ENCODE data around the gene DPP6.

The DPP6 gene

DNA sequence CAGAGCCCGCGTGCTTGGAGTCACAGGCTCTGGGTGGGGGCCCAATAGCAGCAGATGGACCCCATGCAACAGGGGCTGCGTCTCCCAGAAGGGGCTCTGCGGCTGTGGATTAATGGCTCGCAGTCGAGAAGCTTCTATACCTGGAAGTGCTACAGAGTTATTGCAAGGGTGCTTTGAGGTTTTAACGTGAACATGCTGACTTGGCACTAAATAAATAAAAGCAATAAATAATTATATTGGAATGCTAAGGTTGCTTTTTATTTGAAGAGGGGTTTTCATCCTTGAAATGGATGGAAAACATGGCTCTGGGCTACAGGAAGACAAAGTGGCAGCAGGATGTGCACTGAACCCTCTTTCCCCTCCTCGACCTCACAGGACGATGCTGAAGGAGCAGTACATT is 828.3 kb downstream of the DPP6 start:
- DNase-seq (ENCODE audit: low read depth) = no peak

- DNase-seq (ENCODE audit: low read depth) = no peak
Observed at GRCh38 chr7:154881026-154881425, 828.8 kb downstream of the DPP6 start.

GRCh38 chr7:154881526-154881925 is 829.3 kb downstream of the DPP6 start:
- DNase-seq (ENCODE audit: low read depth) = no peak

DNA sequence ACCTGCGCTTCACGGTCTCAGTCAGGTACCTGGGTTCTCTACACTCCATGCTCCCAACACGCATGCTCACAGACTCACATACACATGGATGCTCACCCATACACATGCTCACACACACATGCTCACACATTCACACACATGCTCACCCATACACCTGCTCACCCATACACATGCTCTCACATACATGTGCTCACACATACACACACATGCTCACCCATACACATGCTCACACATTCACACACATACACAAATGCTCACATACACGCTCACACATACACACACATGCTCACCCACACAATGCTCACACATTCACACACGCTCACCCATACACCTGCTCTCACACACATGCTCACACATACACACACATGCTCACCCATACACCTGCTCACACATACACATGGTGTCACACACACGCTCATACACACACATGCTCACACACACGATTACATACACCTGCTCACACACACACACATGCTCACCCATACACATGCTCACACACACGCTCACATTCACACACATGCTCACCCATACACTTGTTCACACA is 830.8 kb downstream of the DPP6 start:
- DNase-seq (ENCODE audit: low read depth) = no peak

DNA sequence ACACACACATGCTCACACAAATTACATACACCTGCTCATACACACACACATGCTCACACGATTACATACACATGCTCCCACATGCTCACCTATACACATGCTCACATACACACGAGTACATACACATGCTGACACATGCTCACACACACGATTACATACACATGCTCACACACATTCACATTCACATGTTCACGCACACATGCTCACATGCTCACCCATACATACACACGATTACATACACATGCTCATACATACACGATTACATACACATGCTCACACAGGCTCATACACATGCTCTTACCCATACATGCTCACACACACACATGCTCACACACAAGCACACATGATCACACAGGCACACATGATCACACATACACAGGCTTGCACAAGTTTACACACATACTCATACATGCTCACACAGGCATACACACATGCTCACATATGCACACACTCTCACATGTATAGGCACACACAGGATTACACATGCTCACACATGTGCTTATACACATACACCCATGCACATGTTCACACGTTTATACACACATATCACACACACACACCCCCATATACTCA is 832.2 kb downstream of the DPP6 start:
- DNase-seq (ENCODE audit: low read depth) = no peak

DNA sequence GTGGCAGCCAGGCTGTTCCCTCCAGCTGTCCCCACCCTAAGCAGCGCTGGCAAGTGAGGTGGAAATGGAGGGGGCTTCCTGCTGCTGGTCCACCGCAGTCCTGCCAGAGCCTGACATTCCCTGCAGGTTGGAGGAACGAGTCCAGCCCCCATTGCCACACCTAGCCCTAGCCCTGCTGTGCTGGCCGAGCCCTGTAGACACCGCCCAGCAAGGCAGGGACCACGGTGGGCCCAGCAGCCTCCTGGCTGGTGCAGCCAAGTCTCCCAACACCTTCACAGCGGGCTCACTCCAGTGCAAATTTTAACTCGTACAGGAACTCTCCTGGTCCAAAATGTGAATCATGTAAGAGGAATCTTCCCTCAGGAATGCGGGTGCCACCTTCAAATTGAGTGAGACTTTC is 834.4 kb downstream of the DPP6 start:
- DNase-seq (ENCODE audit: low read depth) = no peak

DNA sequence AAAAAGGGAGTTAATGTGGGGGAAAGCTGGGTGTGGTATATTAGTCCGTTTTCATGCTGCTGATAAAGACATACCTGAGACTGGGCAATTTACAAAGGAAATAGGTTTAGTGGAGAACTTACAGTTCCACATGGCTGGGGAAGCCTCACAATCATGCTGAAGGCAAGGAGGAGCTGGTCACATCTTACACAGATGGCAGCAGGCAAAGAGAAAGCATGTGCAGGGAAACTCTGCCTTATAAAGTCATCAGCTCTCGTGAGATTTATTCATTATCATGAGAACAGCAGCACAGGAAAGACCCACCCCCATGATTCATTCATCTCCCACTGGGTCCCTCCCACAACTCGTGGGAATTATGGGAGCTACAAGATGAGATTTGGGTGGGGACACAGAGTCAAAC is 836.5 kb downstream of the DPP6 start:
- DNase-seq (ENCODE audit: low read depth) = no peak

DNA sequence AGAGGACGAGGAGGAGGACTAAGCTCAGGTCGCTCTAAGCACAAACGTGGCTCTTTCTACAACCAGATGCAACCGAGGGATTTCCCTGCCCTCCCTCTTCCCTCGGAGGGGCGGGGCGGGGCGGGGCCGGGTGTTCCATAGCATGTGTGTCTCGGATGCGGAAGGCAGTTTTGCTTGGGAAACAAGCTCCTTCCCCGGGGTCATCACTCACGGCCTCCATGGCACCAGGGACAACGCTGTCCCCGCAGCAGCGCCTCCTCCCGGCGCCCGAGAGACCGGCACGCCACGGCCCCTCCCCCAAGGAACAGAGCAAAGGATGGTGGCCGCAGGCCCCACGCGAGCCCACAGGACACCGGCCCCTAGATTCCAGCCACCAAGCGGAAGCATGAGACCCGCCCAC is 840.3 kb downstream of the DPP6 start:
- no peak for DNase-seq (ENCODE audit: low read depth)

DNA sequence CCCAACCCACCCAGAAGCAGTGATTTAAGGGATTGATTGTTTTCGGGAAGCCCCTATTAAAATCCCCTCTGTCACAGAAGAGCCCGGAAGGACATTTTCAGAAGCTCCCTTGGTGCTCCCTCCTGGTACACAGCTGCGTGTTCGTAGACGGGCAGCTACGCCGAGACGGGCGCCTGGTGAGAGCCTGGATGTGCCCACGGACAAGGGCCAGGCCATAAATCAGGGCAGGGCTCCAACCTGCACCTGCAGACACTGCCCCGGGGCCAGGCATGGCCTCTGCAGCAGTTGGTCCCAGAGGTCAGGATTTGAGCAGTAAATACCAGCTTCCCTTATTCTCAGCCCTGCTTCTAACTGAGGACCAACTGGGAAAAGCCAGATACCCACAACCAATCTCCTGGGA is 843.9 kb downstream of the DPP6 start:
- no peak for DNase-seq (ENCODE audit: low read depth)

GRCh38 chr7:154898973-154899855 is 847.0 kb downstream of the DPP6 start:
- no peak for DNase-seq (ENCODE audit: low read depth)

- no peak for DNase-seq (ENCODE audit: low read depth)
Observed at GRCh38 chr7:154899862-154900261, 847.7 kb downstream of the DPP6 start.

- no peak for DNase-seq (ENCODE audit: low read depth)
Observed at GRCh38 chr7:154902600-154903082, 850.4 kb downstream of the DPP6 start.

GRCh38 chr7:154903083-154903731 is 851.0 kb downstream of the DPP6 start:
- no peak for DNase-seq (ENCODE audit: low read depth)

- DNase-seq (ENCODE audit: low read depth) = no peak
Observed at GRCh38 chr7:154905146-154905545, 852.9 kb downstream of the DPP6 start.

DNA sequence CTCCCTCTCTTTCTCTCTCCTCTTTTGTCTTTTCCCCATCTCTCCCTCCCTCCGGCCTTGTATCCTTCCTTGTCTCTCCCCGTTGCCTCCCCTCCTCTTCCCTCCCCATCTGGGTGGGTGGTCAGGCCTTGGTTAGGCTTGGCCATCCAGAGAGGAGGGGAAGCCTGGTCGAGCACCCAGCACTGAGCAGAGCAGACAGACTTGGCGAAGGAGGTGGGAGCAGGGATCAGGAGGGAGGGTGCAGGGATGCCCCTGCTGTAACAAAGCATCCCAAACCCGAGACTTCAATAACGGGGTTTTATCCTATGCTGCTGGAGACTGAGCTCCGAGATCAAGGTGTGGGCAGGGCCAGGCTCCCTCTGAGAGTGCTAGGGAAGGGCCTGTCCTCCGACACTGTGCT is 853.4 kb downstream of the DPP6 start:
- no peak for DNase-seq (ENCODE audit: low read depth)

DNA sequence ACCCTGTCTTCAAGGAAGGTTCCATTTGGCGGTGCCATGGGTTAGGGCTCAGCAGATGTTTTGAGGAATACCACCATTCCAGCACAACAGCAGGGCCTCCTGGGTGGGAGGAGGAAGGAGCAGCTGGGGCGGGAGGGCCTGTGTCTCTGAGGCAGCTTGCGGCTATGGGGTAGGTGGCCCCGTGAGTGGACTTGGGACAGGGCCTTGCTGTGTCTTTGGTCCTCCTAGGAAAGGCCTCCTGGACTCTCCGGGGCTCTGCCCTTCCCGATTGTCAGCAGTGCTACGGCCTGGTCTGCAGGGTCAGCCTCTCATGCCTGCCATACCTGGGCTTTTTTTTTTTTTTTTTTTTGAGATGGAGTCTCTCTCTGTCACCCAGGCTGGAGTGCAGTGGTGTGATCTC is 854.0 kb downstream of the DPP6 start:
- no peak for DNase-seq (ENCODE audit: low read depth)

DNA sequence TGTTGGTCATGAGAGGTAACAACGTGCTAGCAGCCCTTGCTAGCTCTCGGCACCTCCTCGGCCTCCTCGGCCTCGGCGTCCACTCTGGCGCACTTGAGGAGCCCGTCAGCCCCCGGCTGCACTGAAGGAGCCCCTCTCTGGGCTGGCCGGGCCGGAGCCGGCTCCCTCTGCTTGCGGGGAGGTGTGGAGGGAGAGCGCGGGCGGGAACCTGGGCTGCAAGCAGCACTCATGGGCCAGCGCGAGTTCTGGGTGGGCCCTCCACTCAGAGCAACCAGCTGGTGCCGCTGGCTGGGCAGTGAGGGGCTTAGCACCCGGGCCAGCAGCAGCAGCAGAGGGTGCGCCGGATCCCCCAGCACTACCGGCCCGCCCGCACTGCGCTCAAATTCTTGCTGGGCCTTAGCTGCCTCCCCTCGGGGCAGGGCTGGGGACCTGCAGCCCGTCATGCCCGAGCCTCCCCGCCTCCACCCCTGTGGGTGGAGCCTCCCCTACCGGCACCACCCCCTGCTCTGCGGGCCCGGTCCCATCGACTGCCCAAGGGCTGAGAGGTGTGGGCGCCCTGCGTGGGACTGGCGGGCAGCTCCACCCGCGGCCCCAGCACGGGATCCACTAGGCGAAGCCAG is 854.6 kb downstream of the DPP6 start:
- DNase-seq (ENCODE audit: low read depth) = no peak

DNA sequence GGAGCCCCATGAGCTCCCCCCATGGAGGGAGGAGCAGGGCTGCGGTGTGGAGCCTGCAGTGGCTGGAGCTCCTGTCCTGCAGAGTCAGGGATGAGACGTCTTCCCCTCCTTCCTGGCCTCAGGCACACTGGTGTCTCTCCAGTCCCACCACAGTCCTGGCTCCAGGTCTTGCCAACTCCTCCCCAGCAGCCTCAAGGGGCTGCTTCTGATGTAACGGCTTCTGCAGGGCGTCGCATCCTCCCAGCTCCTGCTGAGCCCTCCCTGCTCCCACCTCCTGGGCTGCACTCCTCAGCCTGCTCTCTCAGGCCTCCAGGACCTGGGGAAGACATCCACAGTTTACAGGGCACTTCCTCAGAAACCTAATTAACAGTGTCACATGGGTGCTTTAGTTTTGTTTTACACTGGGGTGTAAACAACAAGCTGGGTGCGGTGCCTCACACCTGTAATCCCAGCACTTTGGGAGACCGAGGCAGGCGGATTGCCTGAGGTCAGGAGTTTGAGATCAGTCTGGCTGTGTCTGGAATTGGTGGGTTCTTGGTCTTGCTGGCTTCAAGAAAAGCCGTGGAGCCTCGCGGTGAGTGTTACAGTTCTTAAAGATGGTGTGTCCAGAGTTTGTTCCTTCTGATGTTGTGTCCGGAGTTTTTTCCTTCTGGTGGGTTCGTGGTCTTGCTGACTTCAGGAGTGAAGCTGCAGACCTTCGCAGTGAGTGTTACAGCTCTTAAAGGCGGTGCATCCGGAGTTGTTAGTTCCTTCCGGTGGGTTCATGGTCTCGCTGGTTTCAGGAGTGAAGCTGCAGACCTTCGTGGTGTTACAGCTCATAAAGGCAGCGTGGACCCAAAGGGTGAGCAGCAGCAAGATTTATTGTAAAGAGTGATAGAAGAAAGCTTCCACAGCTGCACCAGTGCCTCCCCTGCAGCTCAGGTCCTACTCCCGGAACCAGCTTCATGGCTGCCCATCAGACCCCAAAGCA is 855.7 kb downstream of the DPP6 start:
- no peak for DNase-seq (ENCODE audit: low read depth)

- no peak for DNase-seq (ENCODE audit: low read depth)
Observed at GRCh38 chr7:154909241-154910105, 857.3 kb downstream of the DPP6 start.

- no peak for DNase-seq (ENCODE audit: low read depth)
Observed at GRCh38 chr7:154910125-154910524, 857.9 kb downstream of the DPP6 start.

All from activated T-cell treated with anti-CD3 and anti-CD28 coated beads for 24 hours (primary cell).